GM18526 (cell line): Measurements from ENCODE around the gene KLHL17.

Experiments
- POLR2A ChIP-seq: IDR thresholded peaks from 3 replicates; pipeline ENCODE4 v1.6.1; 2011; ENCODE audit not compliant: insufficient read length; ENCODE audit errors: extremely low read depth

Gene KLHL17

DNA sequence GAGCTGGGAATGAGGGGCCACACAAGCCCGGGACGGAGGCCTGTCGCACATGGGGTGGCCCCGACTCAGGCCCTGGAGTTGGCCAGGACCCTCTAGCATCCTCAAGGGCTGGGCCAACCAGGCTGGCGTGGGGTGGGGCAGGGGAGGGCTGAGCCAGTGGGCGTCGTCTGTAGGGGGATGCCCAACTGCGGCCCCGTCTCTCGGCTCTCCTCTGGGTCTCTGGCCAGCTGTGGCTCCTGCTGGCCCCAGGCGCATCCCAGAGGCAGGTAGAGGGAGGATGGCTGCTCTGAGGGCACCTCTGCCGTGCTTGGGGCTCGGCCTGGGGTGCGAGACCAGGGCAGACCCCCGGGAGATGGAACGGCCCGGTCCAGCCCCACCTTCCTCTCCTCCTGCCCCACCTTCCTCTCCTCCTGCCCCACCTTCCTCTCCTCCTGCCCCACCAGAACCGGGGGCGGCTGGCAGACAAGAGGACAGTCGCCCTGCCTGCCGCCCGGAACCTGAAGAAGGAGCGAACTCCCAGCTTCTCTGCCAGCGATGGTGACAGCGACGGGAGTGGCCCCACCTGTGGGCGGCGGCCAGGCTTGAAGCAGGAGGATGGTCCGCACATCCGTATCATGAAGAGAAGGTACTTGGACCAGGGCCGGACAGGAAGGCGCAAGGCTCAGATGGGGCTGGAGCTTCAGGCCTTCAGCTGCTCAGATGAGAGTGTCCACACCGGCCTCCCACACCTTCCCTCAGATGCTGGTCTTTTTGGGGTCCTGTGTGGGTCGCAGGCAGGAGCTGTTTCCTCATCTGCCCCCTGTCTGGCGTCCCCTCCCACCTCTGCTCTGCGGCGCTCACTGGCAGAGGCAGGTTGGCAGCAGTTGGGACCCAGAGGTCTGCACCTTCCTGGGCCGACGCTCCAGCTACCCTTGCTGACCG is 30.4 kb upstream of the KLHL17 start:
- TF ChIP-seq POLR2A: no peak

- TF ChIP-seq POLR2A: no peak
These were observed 29.7 kb upstream of the KLHL17 start for GRCh38 chr1:930633-931138.

DNA sequence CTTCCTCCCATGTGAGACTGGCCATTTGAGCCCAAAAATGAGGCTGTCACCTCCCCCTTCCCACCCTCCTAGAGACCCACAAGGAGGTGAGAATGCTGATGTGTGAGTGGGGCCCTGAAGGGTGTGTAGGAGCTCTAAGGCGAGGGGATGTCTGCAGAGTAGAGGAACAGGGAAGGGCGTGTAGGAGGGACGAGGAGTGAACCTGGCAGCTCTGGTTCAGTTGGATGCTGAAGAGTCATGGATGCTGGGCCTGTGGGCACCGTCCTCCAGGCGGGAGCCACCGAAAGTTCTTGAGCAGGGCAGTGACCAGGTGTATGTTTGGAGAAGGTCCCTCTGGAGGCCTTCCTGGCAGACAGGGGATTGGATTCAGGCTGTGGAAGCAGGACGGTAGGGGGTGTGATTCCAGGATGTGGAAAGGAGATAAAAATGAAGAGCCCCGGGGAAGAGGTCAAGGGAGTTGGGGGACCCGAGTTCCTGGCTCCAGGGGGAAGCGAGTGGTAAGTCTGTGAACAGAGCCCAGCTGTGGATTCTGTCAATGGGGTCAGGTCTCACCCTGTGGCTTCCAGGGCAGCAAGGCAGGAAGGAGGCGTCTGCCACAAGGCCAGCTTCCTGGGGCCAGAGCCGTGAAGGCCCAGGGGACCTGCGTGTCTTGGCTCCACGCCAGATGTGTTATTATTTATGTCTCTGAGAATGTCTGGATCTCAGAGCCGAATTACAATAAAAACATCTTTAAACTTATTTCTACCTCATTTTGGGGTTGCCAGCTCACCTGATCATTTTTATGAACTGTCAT is 28.8 kb upstream of the KLHL17 start:
- TF ChIP-seq POLR2A: no peak

DNA sequence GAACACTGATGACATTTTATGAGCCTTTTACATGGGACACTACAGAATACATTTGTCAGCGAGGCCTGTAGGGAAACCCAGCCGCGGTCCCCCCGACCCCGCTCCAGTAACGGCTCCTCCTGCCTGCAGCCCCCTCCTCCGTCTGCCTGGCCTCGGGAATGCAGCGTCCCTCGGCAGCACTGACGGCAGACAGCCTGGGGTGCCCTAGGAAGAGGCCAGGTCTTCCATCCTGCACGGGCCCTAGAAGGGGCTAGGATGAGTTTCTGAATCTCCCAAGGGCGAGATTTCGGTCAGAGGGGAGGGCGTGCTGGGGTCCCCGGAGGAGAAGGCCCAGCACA is 28.2 kb upstream of the KLHL17 start:
- no peak for TF ChIP-seq POLR2A

DNA sequence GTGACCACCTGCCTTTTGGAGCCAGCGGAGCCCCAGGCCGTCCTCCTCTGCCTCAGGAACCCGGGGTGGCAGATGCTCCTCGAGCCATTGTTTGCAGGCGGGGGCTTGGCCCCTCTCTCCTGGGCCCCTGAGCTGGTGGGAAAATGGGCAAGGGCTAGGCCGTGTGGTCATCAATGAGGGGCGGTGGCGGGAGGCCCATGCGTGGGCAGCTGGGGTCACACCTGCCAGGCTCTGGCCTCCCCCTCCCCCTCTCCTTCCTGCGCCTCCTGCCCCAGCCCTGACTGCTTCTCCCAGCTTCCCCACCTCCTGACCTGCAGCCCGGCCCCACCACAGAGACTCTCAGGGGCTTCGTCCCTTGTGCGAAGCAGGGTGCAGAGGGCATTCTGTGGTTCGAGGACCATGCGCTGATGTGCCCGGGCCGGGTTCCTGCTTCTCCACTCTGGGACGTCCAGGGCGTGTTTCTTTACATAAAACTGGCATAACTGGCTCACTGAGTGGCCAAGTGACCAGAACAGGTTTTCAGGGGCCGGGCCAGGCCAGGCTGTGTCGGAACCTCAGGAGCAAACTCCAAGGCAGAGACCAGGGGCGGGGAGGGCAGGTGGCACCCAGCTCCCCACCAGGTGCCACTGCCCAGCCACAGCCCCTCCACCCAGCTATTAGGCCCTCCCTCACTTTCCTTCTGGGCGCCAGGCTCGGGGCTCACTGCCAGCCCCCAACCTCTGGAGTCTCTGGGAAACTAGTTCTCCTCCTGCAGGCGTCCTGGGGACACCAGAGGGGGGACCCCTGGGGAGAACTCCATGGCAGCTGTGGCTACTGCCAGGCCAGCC is 27.4 kb upstream of the KLHL17 start:
- no peak for TF ChIP-seq POLR2A

DNA sequence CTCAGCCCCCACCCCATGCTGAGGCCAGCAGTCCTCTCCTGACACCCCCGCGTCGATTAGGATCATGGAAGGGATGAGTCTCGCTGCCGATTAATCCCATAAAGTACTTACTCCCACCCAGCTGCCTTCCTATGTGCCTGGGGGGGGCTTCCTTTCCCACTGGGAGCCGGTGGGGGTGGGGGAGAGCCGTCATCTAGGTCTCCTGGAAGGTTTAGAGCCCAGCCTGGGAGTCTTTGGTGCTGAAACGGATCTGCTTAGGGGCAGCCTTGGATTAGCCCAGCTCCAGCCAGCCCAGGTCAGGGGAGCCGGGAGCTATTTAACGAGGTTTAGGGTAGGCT is 26.8 kb upstream of the KLHL17 start:
- no peak for TF ChIP-seq POLR2A

DNA sequence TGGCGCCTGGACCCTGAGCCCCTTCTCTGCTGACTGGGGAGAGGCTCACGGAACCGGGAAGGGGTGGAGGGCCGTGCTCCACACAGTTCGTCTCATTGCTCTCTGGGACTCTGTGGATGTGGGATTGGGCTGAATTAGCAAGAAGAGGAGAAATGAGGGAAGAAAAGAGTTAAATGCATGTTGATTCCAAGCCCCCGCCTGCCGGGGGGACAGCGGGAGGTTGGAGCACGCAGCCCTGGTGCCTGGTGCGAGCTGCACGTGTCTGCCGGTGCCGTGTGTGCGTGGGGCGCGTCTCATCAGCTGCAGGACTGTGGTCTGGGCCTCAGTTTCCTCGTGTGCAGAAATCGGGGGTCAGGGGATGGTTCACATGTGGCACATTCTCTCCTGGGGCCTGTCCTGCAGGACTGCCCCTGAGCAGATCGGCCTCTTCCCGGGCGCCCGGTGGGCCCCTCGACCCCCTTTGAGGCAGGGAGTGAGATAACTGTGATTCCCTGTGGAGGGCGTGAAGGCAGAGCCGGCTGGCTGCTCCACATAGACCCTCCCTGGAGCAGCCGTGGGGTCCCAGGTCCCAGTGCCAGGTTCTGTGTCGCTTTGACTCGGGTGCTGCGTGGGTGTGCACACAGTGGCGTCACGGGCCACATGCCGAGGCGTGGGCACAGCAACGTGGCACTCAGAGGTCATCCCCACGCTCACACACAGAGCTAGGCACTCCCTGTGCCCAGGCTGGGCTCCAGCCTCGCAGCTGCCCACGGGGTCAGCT is 25.2 kb upstream of the KLHL17 start:
- TF ChIP-seq POLR2A: no peak

DNA sequence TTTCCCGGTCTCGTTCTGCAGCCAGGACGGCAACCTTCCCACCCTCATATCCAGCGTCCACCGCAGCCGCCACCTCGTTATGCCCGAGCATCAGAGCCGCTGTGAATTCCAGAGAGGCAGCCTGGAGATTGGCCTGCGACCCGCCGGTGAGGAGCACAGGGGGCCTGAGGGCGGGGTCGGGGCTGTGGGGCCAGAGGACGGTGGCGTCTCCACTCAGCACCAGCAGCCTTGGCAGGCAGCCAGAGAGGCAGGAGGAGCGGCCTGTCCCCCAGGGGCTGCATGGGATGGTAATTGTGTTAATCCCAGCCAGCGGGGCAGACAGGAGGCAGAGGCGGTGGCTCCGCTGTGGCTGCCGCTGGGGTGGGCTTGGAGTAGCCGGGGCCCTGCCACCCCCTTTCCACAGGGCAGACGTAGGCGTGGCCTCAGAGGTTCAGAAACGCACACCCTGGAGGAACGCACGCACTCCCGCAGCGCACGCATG is 24.6 kb upstream of the KLHL17 start:
- TF ChIP-seq POLR2A: no peak

DNA sequence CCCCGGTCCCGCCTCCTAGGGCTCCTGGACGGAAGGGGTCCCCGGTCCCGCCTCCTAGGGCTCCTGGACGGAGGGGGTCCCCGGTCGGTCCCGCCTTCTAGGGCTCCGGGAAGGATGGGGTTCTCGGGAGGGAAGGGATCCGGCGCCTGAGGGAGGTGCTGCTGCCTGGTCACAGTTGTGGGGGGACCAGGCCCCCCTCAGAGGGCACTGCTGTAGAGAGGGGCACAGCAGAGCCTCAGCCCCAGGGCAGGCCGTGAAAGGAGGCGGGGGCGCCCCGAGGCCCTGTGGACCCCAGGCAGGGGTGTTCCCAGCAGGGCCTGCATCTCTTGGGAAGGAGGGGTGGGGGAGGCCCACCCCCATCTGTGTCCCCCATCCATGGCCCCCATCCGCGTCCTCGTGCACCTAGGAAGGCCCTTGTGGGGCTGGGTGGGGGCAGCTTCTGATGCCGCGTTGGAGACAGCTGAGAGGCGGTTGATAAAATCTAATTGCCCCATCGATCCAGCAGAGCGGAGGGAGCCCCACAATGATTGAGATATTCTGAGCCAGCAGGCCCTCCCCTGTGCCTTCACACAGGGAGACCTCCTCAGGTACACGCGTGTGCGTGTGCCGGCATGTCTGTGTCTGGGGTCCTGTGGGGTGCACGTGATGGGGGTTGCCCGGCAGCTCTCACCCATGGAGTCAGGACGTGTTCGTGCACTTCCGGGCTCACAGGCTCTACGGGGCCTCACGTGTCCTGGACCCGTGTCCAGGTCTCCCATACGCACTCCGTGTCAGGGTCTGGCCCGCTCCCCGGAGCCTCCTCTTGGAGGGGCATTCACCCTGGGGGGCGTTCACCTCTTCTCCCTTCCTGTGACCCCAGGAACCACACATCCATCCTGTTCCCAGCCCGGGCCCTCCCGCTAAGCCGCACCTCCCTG is 23.8 kb upstream of the KLHL17 start:
- no peak for TF ChIP-seq POLR2A

- no peak for TF ChIP-seq POLR2A
These were observed 22.9 kb upstream of the KLHL17 start for GRCh38 chr1:937521-937920.

DNA sequence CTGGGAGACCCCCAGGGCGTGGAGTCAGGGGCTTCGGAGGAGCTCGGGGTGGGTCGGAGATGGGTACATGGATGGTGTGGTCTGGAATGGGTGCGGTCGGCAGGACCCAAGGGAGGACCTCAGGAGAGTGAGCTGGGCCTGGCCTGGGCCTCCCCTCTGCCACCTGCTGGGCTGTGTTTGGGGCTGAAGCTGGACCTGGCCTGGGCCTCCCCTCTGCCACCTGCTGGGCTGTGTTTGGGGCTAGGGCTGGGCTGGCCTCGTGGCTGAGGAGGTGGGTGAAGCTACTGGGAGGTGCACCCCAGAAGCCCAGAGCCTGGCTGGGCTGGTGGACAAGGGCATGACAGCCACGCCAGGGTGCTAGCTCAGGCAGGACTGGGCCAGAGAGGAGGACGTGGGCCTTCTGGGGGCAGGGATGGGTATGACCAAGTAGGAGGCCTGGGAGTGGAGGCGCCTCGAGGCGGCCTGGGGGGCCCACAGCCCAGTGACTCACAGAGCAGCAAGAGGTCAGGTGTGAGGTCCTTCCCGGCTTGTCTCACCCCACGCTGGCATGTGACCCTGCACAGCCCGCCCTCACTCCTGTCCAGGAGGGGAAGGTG is 22.2 kb upstream of the KLHL17 start:
- TF ChIP-seq POLR2A: no peak

GRCh38 chr1:938711-939489 is 21.5 kb upstream of the KLHL17 start:
- TF ChIP-seq POLR2A: no peak
